HUDEP-2 (cell line): Measurements from ENCODE around the gene ZDHHC11.
"Not testable (repeated sequence)": the region's sequence is repeated elsewhere in the genome, so short reads cannot be mapped to it uniquely, and the experiment has no call there.

Experiments used
- DNase-seq, 76 experiments: peaks; one replicate each; lab custom pipeline; 2025; ENCODE audit not compliant: unreplicated experiment in 76 of 76; lab: John Stamatoyannopoulos, UW

The ZDHHC11 gene

GRCh38 chr5:880816-881550 lies 30.2 kb upstream of the ZDHHC11 start:
- DNase-seq, result no peak

- DNase-seq, result not testable (repeated sequence)
These were observed 27.9 kb upstream of the ZDHHC11 start for GRCh38 chr5:878677-879076.

GRCh38 chr5:878125-878524 lies 27.3 kb upstream of the ZDHHC11 start:
- no peak for DNase-seq

GRCh38 chr5:876398-877365 lies 25.9 kb upstream of the ZDHHC11 start:
- no peak for DNase-seq

GRCh38 chr5:875931-876330 lies 25.1 kb upstream of the ZDHHC11 start:
- no peak for DNase-seq

- no peak for DNase-seq
These were observed 22.5 kb upstream of the ZDHHC11 start for GRCh38 chr5:873328-873727.

GRCh38 chr5:872301-872700 lies 21.5 kb upstream of the ZDHHC11 start:
- DNase-seq, result no peak

- DNase-seq, result no peak
These were observed 21.0 kb upstream of the ZDHHC11 start for GRCh38 chr5:871596-872298.

GRCh38 chr5:870956-871355 lies 20.2 kb upstream of the ZDHHC11 start:
- no peak for DNase-seq

- DNase-seq, result no peak
These were observed 17.8 kb upstream of the ZDHHC11 start for GRCh38 chr5:868428-869135.

GRCh38 chr5:867300-867870 lies 16.6 kb upstream of the ZDHHC11 start:
- DNase-seq, result no peak

- no peak for DNase-seq
These were observed 15.0 kb upstream of the ZDHHC11 start for GRCh38 chr5:865771-866170.

GRCh38 chr5:865168-865521 lies 14.4 kb upstream of the ZDHHC11 start:
- DNase-seq, result no peak

GRCh38 chr5:864492-865167 lies 13.8 kb upstream of the ZDHHC11 start:
- DNase-seq, result no peak

- DNase-seq, result no peak
These were observed 12.5 kb upstream of the ZDHHC11 start for GRCh38 chr5:863244-863805.

- DNase-seq, result no peak
These were observed 11.8 kb upstream of the ZDHHC11 start for GRCh38 chr5:862367-863243.

GRCh38 chr5:861442-862366 lies 10.9 kb upstream of the ZDHHC11 start:
- DNase-seq, result no peak
